Activated CD4-positive, alpha-beta T cell treated with anti-CD3 and anti-CD28 coated beads, Interleukin-2, amount 50 U/mL, for 16 hours (primary cell): Measurements from ENCODE around the gene COL21A1.
"Not testable (repeated sequence)": the region's sequence is repeated elsewhere in the genome, so short reads cannot be mapped to it uniquely, and the experiment has no call there.

Source experiments
- DNase-seq: peaks from one replicate; pipeline ENCODE4 v3.0.0-alpha.2; 2020

The COL21A1 gene

GRCh38 chr6:56246881-56247653 lies at the start of gene COL21A1:
TSS of gene COL21A1 (minus strand) at chr6:56247580. CDS start at chr6:56182618, 64,962 bp downstream.
- DNase-seq, result no peak

- no peak for DNase-seq
Observed at GRCh38 chr6:56293781-56294180, 46.4 kb upstream of the COL21A1 start.

GRCh38 chr6:56292505-56293181 lies 45.3 kb upstream of the COL21A1 start:
- DNase-seq, result peak; percentile 5

GRCh38 chr6:56291302-56291917 lies 44.0 kb upstream of the COL21A1 start:
- DNase-seq, result no peak

- no peak for DNase-seq
Observed at GRCh38 chr6:56289721-56290120, 42.3 kb upstream of the COL21A1 start.

- DNase-seq, result no peak
Observed at GRCh38 chr6:56288347-56288746, 41.0 kb upstream of the COL21A1 start.

- no peak for DNase-seq
Observed at GRCh38 chr6:56282391-56282790, 35.0 kb upstream of the COL21A1 start.

GRCh38 chr6:56280126-56280525 lies 32.7 kb upstream of the COL21A1 start:
- no peak for DNase-seq

- DNase-seq, result no peak
Observed at GRCh38 chr6:56279331-56280080, 32.1 kb upstream of the COL21A1 start.

GRCh38 chr6:56278171-56278591 lies 30.8 kb upstream of the COL21A1 start:
- no peak for DNase-seq

- no peak for DNase-seq
Observed at GRCh38 chr6:56270812-56271441, 23.5 kb upstream of the COL21A1 start.

GRCh38 chr6:56268266-56268665 lies 20.9 kb upstream of the COL21A1 start:
- DNase-seq, result no peak

GRCh38 chr6:56266011-56266410 lies 18.6 kb upstream of the COL21A1 start:
- no peak for DNase-seq

GRCh38 chr6:56263596-56264315 lies 16.4 kb upstream of the COL21A1 start:
- DNase-seq, result no peak

- DNase-seq, result not testable (repeated sequence)
Observed at GRCh38 chr6:56260593-56260992, 13.2 kb upstream of the COL21A1 start.

- no peak for DNase-seq
Observed at GRCh38 chr6:56259234-56260077, 12.1 kb upstream of the COL21A1 start.

- DNase-seq, result no peak
Observed at GRCh38 chr6:56255349-56255748, 8.0 kb upstream of the COL21A1 start.

- DNase-seq, result no peak
Observed at GRCh38 chr6:56250266-56250665, 2.9 kb upstream of the COL21A1 start.

GRCh38 chr6:56247654-56248122 lies 308 bp upstream of the COL21A1 start:
- DNase-seq, result no peak

GRCh38 chr6:56246541-56246880 lies 869 bp downstream of the COL21A1 start:
- DNase-seq, result no peak

GRCh38 chr6:56245903-56246351 lies 1.5 kb downstream of the COL21A1 start:
- DNase-seq, result no peak
